Hepatocyte (in vitro differentiated cells): Measurements from ENCODE around the gene KDM4C. TPM values are rescaled to one million over a fixed set of nuclear protein-coding genes. Genes with fewer than 3 reads are reported as not detected.
"Not testable (repeated sequence)": the region's sequence is repeated elsewhere in the genome, so short reads cannot be mapped to it uniquely, and the experiment has no call there.

ENCODE experiments used
- DNase-seq: peaks from one replicate; pipeline ENCODE4 v3.0.0-alpha.2; 2016; ENCODE audit warnings: low spot score
- H2AFZ ChIP-seq: fragments of 200-600 bp; sonication (generic); 2 replicates; pipeline ENCODE4 v1.6.0; 2016; ENCODE audit warnings: antibody characterized with exemption, mild to moderate bottlenecking
- H3K27ac ChIP-seq: fragments of 200-600 bp; sonication (generic); 2 replicates; pipeline ENCODE4 v1.5.1; 2016; ENCODE audit warnings: mild to moderate bottlenecking
- H3K27me3 ChIP-seq: fragments of 200-600 bp; sonication (generic); 2 replicates; pipeline ENCODE4 v1.6.1; 2016
- H3K36me3 ChIP-seq: fragments of 200-600 bp; sonication (generic); replicated peaks from 2 replicates; pipeline ENCODE4 v1.5.1; 2016; ENCODE audit warnings: low read depth; ENCODE audit not compliant: insufficient read depth
- H3K4me1 ChIP-seq: fragments of 200-600 bp; sonication (generic); 2 replicates; pipeline ENCODE4 v1.5.1; 2016; ENCODE audit warnings: mild to moderate bottlenecking, moderate library complexity; ENCODE audit not compliant: insufficient read depth
- H3K4me2 ChIP-seq: fragments of 200-600 bp; sonication (generic); 2 replicates; pipeline ENCODE4 v1.6.0; 2016
- H3K4me3 ChIP-seq: fragments of 200-600 bp; sonication (generic); 2 replicates; pipeline ENCODE4 v1.5.1; 2016; ENCODE audit warnings: mild to moderate bottlenecking
- H3K79me2 ChIP-seq: fragments of 200-600 bp; sonication (generic); 2 replicates; pipeline ENCODE4 v1.6.0; 2017; ENCODE audit warnings: mild to moderate bottlenecking
- H3K9me2 ChIP-seq: fragments of 200-600 bp; sonication (generic); replicated peaks from 2 replicates; pipeline ENCODE4 v1.6.0; 2017; ENCODE audit warnings: mild to moderate bottlenecking; ENCODE audit not compliant: insufficient read depth
- H3K9me3 ChIP-seq: fragments of 200-600 bp; sonication (generic); 2 replicates; pipeline ENCODE4 v1.5.1; 2016; ENCODE audit warnings: low read depth, mild to moderate bottlenecking
- H4K20me1 ChIP-seq: fragments of 200-600 bp; sonication (generic); 2 replicates; pipeline ENCODE4 v1.6.0; 2016; ENCODE audit warnings: mild to moderate bottlenecking; ENCODE audit not compliant: insufficient read depth, poor library complexity, severe bottlenecking
- CTCF ChIP-seq: fragments of 200-600 bp; sonication (generic); IDR thresholded peaks from 2 replicates; pipeline ENCODE4 v1.5.1; 2016; ENCODE audit warnings: antibody characterized with exemption, mild to moderate bottlenecking; ENCODE audit not compliant: poor library complexity
- EZH2 ChIP-seq: fragments of 200-600 bp; sonication (generic); IDR thresholded peaks from 2 replicates; pipeline ENCODE4 v1.6.1; 2016; ENCODE audit warnings: antibody characterized with exemption, mild to moderate bottlenecking, borderline replicate concordance
- EZH2phosphoT487 ChIP-seq: fragments of 200-600 bp; sonication (generic); IDR thresholded peaks from one replicate; pipeline ENCODE4 v1.6.1; 2018; ENCODE audit warnings: antibody characterized with exemption, mild to moderate bottlenecking, low read depth, moderate library complexity; ENCODE audit not compliant: unreplicated experiment, severe bottlenecking
- WGBS: methylation state at CpG from one replicate; pipeline ENCODE4 v1.1.6; 2016; ENCODE audit warnings: low lambda C conversion rate; ENCODE audit errors: missing lambda C conversion rate; 5-methylcytosine and 5-hydroxymethylcytosine counted together
- polyA plus RNA-seq: library from polyadenylated mRNA; unstranded; fragments of >200 nt; fragmentation: Nextera tagmentation; extraction: Ambion mirVana; gene quantifications from 2 replicates; pipeline ENCODE4 v1.2.1, GENCODE V29; 2016
- total RNA-seq: library from RNA; depleted of rRNA; stranded (reverse); fragments of >200 nt; gene quantifications from 2 replicates; pipeline ENCODE4 v1.2.3, GENCODE V29; 2014

The KDM4C gene
- total and polyA plus RNA-seq, 2 experiments from 2014 or later, result 16.1 to 28.7 TPM

- no peak for DNase-seq
- Histone ChIP-seq H3K79me2 (peaks cover 43% of the 10 kb centered on the region), H3K9me3 (no peaks in the 10 kb centered on the region), H3K9me2 (no peaks in the 10 kb centered on the region), H3K27ac (no peak overlapping the region), H3K4me3 (no peak overlapping the region), H3K4me2 (no peak overlapping the region), H2AFZ (no peak overlapping the region), H4K20me1 (no peaks in the 10 kb centered on the region), H3K36me3 (peaks cover 5% of the 10 kb centered on the region), H3K27me3 (no peaks in the 10 kb centered on the region), H3K4me1 (no peaks in the 10 kb centered on the region)
- no peak for TF ChIP-seq EZH2phosphoT487
- no peak for TF ChIP-seq CTCF
- TF ChIP-seq EZH2, result no peak
- 93% methylated on average over 1 of the region's 1 CpG for WGBS
Observed at GRCh38 chr9:6794936-6795335, 37.2 kb downstream of the KDM4C start.

GRCh38 chr9:6802926-6803325 lies 45.2 kb downstream of the KDM4C start:
- no peaks in the 10 kb centered on the region for H3K36me3 ChIP-seq
- no peak for TF ChIP-seq EZH2phosphoT487
- TF ChIP-seq CTCF, result no peak
- no peak for TF ChIP-seq EZH2
- H4K20me1 ChIP-seq, result no peaks in the 10 kb centered on the region
- DNase-seq, result no peak
- H3K79me2 ChIP-seq, result peaks cover 37% of the 10 kb centered on the region
- no peak overlapping the region for H3K4me2 ChIP-seq
- no peaks in the 10 kb centered on the region for H3K27me3 ChIP-seq
- H3K4me3 ChIP-seq, result no peak overlapping the region
- H3K9me3 ChIP-seq, result no peaks in the 10 kb centered on the region
- no peaks in the 10 kb centered on the region for H3K4me1 ChIP-seq
- WGBS, result 93% methylated on average over 4 of the region's 4 CpGs
- no peaks in the 10 kb centered on the region for H3K9me2 ChIP-seq
- H2AFZ ChIP-seq, result no peak overlapping the region
- no peak overlapping the region for H3K27ac ChIP-seq

GRCh38 chr9:6805532-6805931 lies 47.8 kb downstream of the KDM4C start:
- DNase-seq, result no peak
- H3K9me3 ChIP-seq, result no peaks in the 10 kb centered on the region
- H3K9me2 ChIP-seq, result no peaks in the 10 kb centered on the region
- no peaks in the 10 kb centered on the region for H3K36me3 ChIP-seq
- no peak overlapping the region for H3K4me2 ChIP-seq
- TF ChIP-seq EZH2, result no peak
- no peak for TF ChIP-seq EZH2phosphoT487
- TF ChIP-seq CTCF, result no peak
- H3K27ac ChIP-seq, result no peak overlapping the region
- no peak overlapping the region for H2AFZ ChIP-seq
- H3K27me3 ChIP-seq, result no peaks in the 10 kb centered on the region
- H3K4me1 ChIP-seq, result no peaks in the 10 kb centered on the region
- 83% methylated on average over 1 of the region's 1 CpG for WGBS
- H3K4me3 ChIP-seq, result no peak overlapping the region
- no peaks in the 10 kb centered on the region for H4K20me1 ChIP-seq
- peaks cover 27% of the 10 kb centered on the region for H3K79me2 ChIP-seq

- H3K79me2 ChIP-seq, result peaks cover 22% of the 10 kb centered on the region
- H3K4me1 ChIP-seq, H3K36me3 ChIP-seq, H3K9me3 ChIP-seq, H3K4me3 ChIP-seq, H3K4me2 ChIP-seq, H2AFZ ChIP-seq, H3K27me3 ChIP-seq, DNase-seq, H4K20me1 ChIP-seq, H3K9me2 ChIP-seq, H3K27ac ChIP-seq: not testable (repeated sequence)
- WGBS, result 100% methylated on average over 6 of the region's 6 CpGs
Observed at GRCh38 chr9:6806318-6806717, 48.5 kb downstream of the KDM4C start.

- H3K4me3 ChIP-seq, DNase-seq, H3K4me1 ChIP-seq, H3K36me3 ChIP-seq, H2AFZ ChIP-seq, H3K9me3 ChIP-seq, H3K9me2 ChIP-seq, H3K4me2 ChIP-seq, H3K27ac ChIP-seq, H4K20me1 ChIP-seq, H3K27me3 ChIP-seq: not testable (repeated sequence)
- H3K79me2 ChIP-seq, result peaks cover 18% of the 10 kb centered on the region
- whole genome bisulfite sequencing, result no CpG with 5 or more reads among the region's 30 CpGs
Observed at GRCh38 chr9:6807669-6808068, 49.9 kb downstream of the KDM4C start.
